Measurements from ENCODE around the gene ARHGEF10L. TPM values are rescaled to one million over a fixed set of nuclear protein-coding genes. Genes with fewer than 3 reads are reported as not detected.

Gene ARHGEF10L
- total RNA-seq, 1 experiment from 2014 or later, result 3.8 TPM

DNA sequence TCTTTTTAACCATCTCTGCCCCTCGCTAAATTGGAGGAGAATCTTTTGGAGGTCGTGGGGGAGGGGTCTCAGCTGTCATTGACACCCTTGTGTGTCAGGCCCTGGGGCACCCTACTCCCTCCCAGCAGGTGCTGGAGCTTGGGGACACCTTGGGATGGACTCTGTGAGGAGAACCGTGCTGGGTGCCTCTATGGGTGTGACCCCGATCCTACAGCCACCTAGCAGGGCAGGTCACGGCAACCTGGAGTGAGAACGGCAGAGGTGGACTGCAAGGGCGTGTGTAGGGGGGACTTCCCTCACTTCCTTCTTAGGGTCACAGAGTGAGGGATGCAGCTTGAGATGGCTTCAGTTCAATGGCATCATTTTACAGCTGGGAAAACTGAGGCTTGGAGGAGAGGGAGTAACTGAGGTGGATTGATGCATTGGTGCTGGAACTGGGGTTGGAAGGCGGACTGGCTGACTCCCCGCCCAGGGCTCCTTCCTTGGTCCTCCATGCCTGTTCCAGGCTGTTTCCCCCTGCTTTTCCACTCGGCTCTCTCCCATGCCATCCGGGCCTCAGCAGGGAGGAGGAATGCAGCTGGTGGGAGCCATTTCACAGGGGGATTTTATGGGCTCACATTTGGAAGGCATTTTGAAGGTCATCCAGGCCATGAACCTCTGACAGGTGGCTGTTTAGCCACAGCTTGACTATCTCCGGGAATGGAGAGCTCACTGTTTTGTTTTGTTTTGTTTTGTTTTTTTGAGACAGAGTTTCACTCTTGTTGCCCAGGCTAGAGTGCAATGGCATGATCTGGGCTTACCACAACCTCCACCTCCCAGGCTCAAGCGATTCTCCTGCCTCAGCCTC is 18.8 kb upstream of the ARHGEF10L start:
- DNase-seq (ENCODE audit: extremely low read depth, low read depth), result no peak

DNA sequence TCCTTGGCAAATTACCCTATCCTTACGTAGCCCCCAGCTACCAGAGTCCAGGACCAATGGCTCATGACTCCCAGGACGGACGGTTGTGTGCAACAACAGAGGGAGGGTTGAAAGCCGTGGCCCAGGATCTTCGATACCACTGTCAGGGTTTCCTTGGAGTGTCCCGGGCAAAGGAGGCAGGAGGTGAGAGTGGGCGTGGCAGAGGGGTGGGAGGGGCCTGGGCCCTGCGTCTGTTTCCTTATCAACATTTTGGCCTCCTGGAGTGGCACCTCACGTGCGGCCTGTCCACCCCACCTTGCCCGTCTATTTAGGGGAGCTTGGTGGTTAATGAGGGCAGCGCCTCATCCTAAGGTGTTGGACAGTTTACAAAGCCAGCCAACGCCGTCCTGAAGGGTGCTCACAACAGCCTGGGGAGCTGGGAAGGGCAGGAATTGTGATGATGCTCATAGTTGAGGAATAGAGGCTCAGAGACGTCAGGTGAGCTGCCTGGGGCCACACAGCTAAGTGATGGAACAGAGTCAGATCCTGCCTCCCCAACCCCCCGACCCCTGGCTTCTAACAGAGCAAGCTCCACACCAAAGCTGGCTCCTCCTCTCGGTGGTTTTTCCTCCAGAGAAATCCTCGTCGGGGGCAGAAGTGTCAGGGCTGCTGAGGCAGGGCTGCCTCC is 17.4 kb upstream of the ARHGEF10L start:
- no peak for DNase-seq (ENCODE audit: extremely low read depth, low read depth)

DNA sequence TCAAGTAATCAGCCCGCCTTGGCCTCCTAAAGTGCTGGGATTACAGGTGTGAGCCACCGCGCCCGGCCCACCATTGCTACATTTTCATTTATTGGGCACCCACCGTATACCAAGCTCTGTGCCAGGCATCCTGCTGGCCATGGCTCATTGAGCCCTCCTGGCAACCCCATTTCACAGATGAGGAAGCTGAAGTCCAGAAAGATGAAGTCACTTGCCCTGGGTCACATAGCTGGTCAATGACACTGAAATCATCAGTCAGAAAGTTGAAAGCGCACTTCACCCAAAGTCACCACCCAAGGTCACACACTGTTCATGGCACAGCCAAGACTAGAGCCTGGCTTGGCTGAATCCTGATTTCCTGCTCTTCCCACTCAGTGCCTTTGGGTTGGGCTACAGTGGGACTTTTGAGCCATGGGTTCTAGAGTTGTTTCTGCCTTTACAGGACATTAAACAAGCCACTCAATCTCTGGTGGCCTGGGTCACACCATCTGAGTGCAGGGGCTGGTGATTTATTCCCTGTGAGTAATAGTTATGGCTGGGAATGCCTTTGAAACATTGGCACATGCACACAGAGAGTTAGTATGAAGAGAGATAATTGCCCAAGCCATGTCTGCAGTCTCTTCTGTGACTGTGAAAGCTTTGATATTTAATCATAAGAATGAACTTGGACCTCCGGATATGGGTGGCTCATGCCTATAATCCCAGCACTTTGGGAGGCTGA is 16.0 kb upstream of the ARHGEF10L start:
- no peak for DNase-seq (ENCODE audit: extremely low read depth, low read depth)

DNA sequence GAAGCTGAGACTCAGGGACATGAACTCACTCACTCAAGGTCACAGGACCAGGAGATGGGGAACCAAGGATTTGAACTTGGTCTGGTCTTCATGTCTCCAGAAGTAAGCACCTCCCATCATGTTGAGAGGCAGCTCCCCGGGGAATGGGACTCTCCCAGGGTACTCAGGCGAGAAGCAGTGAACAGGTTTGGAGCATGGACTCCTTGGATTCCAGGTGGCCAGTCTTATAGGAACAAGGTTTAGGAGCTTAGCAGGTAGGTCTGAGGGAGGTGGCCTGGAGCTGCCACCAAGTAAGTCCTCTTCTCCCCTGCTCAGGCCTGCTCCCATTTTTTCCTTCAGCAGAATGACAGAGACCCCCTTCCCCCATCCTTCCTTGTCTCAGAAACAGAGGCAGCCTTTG is 14.9 kb upstream of the ARHGEF10L start:
- no peak for DNase-seq (ENCODE audit: extremely low read depth, low read depth)

DNA sequence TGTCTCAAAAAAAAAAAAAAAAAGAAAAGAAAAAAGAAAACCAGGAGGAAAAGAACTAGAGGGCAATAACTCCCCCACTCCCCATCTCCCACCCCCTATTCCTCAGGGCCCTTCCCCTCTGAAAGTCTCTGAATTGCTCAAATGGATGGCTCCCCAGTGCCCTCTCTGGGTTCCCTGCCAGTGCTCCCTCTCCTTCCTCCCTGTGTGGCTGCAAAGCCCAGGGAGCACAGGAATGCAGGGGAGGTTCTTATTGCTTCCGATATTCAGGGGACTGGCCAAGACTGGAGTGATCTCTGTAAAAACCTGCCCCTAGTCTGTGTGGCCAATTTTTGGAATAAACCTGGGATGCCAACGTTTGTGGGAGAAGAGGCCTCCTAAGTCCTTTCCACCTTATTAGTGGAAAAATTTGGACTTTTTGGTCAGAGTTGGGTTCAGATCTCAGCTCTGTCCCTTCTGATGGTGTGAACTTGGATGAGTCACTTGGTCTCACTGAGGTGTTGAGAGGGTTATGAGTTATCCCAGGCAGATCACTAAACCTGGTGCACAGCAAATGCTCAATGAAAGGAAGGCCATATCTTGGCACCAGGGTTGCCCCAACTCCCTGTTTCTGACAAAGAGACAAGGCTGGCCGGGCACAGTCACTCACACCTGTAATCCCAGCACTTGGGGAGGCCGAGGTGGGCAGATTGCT is 13.4 kb upstream of the ARHGEF10L start:
- no peak for DNase-seq (ENCODE audit: extremely low read depth, low read depth)

DNA sequence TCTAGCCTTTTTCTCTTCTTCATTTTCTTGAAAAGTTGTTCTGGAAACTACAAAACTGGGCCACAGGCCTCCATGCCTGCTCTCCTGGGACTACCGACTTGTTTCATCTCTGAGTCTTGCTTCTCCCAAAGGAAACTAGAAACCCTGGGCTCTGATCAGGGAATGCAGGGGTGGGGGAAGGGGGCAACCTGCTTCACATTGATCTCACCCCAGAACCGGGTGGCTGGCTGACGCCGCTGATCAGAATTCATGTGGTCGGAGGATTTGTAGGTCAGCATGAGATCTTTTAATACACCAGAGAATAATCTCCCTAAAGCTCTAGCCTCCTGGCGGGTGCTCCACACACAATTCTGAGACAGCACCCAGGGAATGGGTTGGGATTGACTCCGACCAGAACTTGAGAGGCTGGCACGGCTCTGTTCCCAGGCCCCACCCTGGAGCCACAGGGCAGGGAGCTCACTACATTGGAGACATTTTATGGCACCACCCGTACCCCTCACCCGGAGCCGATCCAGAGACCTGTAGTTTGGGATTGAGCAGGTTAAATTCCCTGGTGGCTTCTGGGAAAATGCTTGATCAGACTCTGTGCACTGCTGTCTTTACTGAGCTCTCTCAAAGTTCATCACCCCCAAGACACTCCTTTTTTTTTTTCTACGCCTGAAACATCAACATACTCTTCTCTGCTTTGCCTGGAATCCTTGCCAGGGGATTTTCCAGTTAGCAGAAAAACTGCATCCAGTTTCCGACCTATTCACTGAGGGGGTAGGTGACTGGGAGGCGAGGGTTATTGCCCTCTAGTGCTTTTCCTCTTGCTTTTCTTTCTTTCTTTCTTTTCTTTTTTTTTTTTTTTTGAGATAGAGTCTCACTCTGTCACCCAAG is 12.2 kb upstream of the ARHGEF10L start:
- no peak for DNase-seq (ENCODE audit: extremely low read depth, low read depth)

DNA sequence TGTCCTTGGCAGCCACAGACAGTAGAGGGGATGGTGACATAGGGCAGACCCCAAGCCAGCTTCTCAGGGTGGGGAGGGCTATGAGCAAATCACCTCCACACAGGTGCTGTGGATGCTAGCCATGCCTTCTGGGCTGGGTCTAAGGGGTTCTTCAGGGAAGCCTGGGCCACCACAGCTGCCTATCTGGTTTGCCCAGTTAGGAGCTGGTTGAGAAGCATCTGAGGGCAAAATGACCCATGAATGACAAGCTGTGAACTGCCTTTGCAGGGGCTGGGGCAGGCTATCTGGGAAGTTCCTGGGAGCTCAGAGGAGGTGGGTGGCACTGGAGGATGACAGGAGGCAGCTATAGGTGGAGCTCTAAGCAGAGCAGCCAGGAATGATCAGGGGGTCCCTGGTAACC is 10.1 kb upstream of the ARHGEF10L start:
- no peak for DNase-seq (ENCODE audit: extremely low read depth, low read depth)

DNA sequence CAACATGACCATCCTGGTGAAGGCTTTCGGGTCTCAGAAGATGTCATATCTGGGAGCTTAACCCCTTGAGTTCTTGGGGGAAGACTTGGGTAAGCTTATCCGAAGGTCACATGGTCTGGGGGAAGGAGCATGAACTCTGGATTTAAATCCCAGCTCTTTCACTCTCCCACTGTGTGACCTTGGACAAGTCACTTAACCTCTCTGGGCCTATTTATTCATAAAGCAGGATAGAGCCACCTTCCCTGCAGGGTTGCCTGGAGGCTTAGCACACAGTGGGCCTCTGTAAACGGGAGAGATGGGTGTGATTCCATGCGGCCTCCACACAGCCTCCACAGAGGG is 8.2 kb upstream of the ARHGEF10L start:
- no peak for DNase-seq (ENCODE audit: extremely low read depth, low read depth)

DNA sequence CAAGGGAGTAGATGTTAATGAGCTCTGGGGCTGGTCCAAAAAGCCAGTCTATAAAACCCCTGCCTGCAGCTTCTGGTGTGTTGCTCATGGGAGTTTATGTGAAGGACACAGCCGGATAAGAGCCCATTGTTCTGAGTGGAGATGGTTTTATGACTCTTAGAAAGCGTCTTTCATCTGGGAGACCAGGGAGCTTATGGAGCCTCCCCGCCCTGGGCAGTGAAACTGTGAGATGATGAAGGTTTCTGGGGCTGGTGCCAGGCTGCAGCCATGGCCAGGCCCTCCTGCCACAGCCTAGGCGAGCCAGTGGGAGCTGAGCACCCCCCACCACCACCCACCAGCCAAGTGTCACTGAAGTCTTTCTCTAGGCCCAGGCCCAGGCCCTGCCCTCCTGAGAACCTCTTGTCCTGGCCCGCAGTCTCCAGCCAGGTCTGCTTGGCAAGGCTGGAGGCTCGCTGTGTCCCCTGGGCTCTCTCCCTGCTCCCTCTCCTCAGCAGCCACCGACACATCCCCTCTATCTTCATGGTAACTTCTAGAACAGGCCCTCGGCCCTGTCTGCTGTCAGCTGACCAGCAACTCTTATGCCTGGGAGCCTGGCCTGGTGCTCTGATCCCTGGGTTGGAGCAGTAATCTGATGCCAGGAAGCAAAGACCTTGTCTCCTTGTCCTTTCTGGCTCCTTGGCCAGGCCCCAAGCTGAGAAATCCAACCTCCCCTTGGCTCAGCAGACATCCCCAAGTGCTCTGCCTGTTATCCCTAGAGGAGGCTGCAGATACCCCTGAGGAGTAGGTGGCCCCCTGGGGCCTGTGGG is 7.6 kb upstream of the ARHGEF10L start:
- no peak for DNase-seq (ENCODE audit: extremely low read depth, low read depth)

DNA sequence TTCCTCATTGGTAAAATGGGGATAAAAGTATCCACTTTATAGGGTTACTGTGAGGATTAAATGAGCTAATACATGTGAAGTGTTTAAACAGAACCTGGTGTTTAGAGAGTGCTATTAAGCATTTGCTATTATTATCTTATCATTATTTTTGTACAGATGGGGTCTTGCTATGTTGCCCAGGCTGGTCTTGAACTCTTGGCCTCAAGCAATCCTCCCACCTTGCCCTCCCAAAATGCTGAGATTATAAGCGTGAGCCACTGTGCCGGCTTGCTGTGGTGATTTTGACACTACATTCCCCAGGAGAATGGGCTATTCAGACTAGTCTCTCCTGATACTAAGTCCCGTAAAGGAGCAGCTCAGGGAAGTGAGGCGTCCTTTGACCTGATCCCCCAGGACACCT is 6.3 kb upstream of the ARHGEF10L start:
- no peak for DNase-seq (ENCODE audit: extremely low read depth, low read depth)

DNA sequence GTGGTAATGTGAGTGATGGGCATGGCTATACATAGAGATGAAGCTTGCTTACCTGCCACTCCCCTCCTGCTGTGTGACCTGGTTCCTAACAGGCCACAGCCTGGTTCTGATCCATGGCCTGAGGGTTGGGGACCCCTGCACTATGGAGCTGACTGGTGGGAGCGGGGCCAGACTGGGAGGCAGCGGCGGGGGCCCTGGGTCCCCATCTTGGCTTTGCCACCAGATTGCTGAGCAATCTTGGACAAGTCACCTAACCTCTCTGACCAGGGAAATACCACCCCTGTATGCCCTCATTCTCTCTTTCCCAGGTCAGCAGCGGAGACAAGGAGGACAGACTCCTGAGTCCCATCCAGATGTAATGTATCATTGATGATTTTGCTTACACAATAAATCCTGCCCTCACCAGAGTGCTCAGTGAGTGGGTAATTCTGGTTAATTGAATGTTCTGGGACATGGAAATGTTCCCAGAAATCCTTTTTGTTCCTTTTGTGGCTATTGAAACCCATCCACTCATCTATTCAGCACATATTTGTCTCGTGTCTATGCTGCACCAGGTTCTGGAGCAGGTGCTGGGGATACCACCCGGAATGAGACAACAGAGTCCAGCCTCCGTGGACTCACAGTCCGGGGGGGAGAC is 4.1 kb upstream of the ARHGEF10L start:
- DNase-seq (ENCODE audit: extremely low read depth, low read depth), result no peak

DNA sequence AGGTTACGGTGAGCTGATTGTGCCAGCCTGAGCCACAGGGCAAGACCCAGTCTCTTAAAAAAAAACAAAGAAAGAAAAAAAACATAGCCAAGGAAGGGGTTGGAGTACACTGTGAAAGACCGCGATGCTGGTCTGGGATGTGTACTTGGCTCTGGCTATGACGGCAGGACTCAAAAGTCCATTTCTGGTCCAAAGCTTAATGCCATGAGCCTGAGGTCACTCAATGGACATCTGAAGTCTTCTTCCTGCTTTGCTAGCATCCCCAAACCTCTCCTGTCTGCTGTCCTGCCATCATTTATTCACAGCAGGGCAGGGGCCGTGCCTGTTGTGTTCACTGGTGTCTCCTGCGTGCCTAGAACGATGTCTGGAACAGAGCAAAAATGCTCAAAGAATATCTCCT is 1.5 kb upstream of the ARHGEF10L start:
- DNase-seq (ENCODE audit: extremely low read depth, low read depth), result no peak

DNA sequence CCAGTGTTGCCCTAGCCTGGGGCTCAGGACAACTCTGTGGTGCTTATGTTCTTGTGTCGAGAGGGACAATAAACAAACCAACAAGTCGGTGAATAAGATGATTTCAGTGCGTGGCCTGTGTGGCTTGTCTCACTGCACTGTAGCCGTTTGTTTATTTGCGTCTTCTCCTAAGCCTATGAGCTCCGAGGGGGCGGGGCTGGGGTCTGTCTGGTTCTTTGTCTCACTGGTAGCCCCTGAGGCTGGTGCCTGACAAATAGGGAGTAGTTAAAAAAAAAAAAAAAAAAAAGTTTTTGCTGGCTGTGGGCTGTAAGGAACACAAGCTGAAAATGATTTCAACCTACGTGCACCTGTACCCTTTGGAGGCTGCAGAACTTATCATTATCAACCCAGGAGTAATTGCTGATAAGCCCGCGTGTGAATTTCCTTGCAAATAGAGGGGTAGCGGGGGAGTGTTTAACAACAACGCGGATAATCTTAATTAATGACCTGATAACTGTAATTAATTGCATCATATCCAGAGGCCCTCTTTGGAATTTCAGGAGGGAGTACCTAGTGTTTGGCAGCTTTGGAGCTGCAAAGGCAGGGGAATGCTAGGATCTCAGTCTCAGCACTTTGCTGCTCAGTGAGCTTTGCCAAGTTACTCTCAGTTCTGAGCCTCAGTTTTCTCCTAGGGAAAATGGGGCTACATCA is 925 bp upstream of the ARHGEF10L start:
- no peak for DNase-seq (ENCODE audit: extremely low read depth, low read depth)

DNA sequence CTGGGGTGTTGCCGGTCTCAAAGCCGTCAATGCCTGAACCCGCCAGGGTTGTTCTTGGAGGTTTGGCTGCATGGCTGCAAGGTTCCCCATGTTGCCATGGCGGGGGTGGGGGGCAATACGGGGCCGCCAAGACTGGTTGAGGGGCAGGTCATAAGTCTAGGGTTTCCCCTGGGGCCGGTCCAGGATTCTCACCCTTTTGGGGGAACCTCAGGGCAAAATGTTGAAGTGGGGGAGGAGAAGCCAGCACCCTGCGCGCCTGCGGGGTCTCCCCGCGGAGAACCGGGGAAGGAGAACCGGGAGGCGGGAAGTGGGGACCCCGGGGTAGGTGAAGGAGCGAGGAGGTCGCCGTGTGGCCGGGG is 401 bp upstream of the ARHGEF10L start:
- no peak for DNase-seq (ENCODE audit: extremely low read depth, low read depth)

DNA sequence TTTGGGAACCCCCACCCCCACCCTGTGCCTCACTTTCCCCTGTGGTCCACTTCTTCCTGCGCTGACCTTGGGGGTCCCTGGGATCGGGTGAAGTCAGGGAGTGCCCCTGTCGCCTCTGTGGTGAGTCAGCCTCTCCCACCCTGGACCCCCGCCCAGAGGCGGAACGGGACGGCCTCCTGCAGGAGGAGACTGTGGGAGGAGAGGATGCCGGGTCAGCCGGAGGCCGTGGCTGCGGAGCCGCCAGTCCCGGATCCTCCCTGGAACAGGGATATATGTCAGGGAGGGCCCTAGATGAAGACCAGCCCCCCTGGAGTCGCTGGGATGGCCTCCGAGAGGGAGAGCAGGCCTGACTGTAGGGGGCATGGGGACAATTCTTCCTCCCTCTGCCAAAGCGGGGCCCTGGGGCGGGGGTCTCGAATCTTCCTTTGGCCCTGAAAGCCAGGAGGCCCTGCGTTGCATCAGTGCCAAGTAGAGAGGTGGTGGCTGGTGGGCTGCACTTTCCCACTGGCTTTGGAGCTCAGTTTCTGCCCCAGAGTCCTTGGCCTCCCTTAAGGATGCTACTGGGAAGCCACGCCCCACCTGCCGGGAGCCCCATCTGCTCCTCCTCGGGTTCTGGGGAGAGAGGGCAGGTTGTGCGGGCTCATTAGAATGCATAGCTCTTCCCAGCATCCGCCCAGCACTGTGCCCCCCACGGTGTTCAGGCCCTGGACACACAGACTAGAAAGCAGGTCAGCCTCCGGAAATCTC is 930 bp downstream of the ARHGEF10L start:
- DNase-seq (ENCODE audit: extremely low read depth, low read depth), result no peak

DNA sequence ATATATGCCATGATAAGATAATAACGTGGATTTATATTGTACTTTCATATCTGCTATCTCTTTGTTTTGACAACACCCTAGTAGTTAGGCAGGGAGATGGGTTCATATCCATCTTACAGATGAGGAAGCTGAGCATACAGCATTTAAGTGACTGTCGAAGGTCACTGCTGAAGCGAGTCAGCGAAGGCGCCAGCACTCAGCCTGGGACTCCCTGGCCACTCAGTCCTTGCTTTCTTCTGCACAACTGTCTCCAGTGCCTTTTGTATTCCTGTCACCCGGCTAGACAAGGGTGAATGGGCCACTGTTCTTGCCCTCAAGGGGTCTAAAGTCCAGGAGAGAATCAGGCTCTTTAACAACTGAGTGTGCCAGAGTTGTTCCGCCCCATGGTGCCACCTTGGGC is 3.1 kb downstream of the ARHGEF10L start:
- DNase-seq (ENCODE audit: extremely low read depth, low read depth), result no peak

DNA sequence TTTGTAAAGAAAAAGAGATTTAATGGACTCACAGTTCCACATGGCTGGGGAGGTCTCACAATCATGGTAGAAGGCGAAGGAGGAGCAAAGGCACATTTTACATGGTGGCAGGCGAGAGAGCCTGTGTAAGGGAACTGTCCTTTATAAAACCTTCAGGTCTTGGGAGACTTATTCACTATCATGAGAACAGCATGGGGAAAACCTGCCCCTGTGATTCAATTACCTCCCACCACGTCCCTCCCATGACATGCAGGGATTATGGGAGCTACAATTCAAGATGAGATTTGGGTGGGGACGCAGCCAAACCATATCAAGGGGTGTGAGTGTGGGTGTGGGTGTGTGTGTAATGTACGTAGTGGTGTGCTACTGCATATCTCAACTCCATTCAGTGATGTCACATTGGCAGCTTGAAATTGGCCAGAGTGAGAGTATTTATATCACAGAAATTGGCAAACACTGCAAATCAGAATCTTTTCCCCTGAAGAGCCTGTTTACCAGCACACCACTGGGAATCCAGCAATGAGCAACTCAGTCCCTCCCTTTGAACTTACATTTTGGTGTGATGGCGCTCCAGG is 5.4 kb downstream of the ARHGEF10L start:
- no peak for DNase-seq (ENCODE audit: extremely low read depth, low read depth)

Data from NCI-H460 (cell line).